OCI-LY7 (cell line): ENCODE measurements around the gene ZFYVE9.

Experiments
- EZH2phosphoT487 ChIP-seq: fragments of 200-600 bp; sonication (generic); IDR thresholded peaks from 2 replicates; pipeline ENCODE4 v1.6.1; 2018; ENCODE audit warnings: low read depth, borderline replicate concordance, mild to moderate bottlenecking, mixed run types, antibody characterized with exemption, low read length, moderate library complexity, mixed read lengths
- TF ChIP-seq, protein P1 (sequence below): fragments of 200-600 bp; sonication (generic); conservative IDR thresholded peaks from 2 replicates; pipeline ENCODE4 v1.5.1; 2014; ENCODE audit warnings: mild to moderate bottlenecking, antibody characterized with exemption, low read length, moderate library complexity, mixed read lengths

DNA sequence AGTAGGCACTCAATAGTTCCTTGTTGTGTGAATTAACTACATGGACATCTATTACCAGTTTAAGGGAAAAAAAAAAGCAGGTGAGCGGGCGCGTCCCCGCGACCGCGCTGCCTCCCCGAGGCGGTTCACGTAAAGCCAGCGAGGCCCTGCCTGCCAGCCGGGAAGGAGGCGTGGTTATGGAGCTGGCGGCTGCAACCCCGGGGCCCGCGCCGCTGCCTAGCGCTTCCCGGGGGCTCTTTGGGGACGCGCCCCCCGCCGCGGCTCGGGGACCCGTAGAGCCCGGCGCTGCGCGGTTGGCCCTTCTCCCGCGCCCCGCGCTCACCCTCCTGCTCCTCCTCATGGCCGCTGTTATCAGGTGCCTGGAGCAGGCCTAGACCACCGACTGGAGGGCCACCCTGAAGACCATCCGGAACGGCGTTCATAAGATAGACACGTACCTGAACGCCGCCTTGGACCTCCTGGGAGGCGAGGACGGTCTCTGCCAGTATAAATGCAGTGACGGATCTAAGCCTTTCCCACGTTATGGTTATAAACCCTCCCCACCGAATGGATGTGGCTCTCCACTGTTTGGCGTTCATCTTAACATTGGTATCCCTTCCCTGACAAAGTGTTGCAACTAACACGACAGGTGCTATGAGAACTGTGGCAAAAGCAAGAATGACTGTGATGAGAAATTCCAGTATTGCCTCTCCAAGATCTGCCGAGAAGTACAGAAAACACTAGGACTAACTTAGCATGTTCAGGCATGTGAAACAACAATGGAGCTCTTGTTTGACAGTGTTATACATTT, 226.7 kb downstream of the ZFYVE9 start:
- TF ChIP-seq, protein P1, sequence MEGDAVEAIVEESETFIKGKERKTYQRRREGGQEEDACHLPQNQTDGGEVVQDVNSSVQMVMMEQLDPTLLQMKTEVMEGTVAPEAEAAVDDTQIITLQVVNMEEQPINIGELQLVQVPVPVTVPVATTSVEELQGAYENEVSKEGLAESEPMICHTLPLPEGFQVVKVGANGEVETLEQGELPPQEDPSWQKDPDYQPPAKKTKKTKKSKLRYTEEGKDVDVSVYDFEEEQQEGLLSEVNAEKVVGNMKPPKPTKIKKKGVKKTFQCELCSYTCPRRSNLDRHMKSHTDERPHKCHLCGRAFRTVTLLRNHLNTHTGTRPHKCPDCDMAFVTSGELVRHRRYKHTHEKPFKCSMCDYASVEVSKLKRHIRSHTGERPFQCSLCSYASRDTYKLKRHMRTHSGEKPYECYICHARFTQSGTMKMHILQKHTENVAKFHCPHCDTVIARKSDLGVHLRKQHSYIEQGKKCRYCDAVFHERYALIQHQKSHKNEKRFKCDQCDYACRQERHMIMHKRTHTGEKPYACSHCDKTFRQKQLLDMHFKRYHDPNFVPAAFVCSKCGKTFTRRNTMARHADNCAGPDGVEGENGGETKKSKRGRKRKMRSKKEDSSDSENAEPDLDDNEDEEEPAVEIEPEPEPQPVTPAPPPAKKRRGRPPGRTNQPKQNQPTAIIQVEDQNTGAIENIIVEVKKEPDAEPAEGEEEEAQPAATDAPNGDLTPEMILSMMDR, result no peak
- no peak for TF ChIP-seq EZH2phosphoT487
